Measurements from ENCODE around the gene RAP1GAP. TPM values are rescaled to one million over a fixed set of nuclear protein-coding genes. Genes with fewer than 3 reads are reported as not detected.
A peak's percentile ranks its signal among the peaks of the same experiment; 100 is the strongest.

RAP1GAP gene
- total RNA-seq, 2 donors from 2014 or later: 46.5 to 104 TPM

GRCh38 chr1:21596174-21596573 is 73.0 kb downstream of the RAP1GAP start:
- H3K4me1 ChIP-seq: peaks cover 1% of the 10 kb centered on the region

DNA sequence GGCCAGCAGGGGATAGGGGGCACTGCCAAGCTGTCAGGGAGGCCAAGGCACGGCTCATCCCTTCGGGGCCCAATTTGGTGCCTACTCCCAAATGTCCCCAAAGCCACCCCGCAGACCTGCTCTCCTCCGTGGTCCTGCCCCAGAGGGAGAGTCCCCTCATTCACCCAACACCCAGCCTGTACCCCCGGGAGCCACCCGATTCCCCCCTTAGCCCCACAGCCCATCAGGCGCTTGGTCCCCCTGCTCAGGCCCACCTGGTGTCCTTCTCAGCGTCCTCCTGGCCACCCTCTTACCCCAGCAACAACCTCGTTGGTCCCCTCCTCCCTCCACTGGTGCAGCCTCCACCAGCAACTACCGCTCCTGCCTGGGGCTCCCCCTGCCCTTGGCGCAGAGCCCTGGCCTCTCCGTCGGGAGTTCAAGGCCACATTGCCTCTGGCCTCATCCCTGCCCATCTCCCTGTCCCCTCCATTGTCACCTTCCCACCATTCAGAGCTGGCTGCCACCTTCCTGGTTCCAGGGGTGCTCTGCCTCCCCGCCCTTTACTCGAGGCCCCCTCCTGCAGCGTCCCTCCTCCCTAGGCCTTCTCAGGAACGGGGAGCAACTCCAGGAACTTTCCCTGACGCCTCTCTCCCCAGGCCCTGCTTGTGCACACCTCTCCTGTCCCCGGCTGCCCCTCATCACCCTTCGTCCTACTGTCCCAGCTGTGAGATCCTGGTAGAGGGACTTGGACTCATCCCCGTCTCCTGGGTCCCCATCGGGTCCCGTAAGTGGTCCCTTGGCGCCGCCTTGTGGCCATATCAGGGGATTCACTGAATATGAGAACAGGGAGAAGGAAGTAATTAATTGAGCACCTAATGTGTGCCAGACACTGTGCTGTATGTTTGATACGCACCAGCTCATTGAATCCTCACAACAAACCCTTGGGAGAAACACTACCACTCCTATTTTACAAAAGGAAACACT is 73.9 kb downstream of the RAP1GAP start:
- peaks cover 3 to 18% of the 10 kb centered on the region in 2 donors for H3K36me3 ChIP-seq (replicated peaks in 1 of 2; ENCODE audit: insufficient read depth in 1 of 2, low read depth in 2 of 2)
- H3K4me1 ChIP-seq: peaks cover 11% of the 10 kb centered on the region
- TF ChIP-seq CTCF (IDR thresholded peaks at IDR 0.05) (peak; percentile 12 to 58 (median 53)), POLR2A (IDR thresholded peaks at IDR 0.05) (no peak)
- no peak overlapping the region for H3K4me3 ChIP-seq
- 62 to 65% methylated on average over 24 to 26 of the region's 26 CpGs for WGBS, 2 donors
- H3K27ac ChIP-seq: no peak overlapping the region
- no peaks in the 10 kb centered on the region for H3K9me3 ChIP-seq
- intact Hi-C loops (cut with DNase I): no loop called here
- DNase-seq: peak; percentile 59 to 74 (median 66)
- ATAC-seq: no peak
- no peaks in the 10 kb centered on the region for H3K27me3 ChIP-seq

More at GRCh38 chr1:21596174-21596573, 73.0 kb downstream of the RAP1GAP start:
- DNase-seq: no peak
- H3K27me3 ChIP-seq: no peaks in the 10 kb centered on the region
- ATAC-seq: no peak
- no peak overlapping the region for H3K27ac ChIP-seq
- no peaks in the 10 kb centered on the region for H3K9me3 ChIP-seq
- H3K36me3 ChIP-seq (replicated peaks in 1 of 2; ENCODE audit: insufficient read depth in 1 of 2, low read depth in 2 of 2): peaks cover 5 to 18% of the 10 kb centered on the region in 2 donors
- 82 to 83% methylated on average over 9 to 11 of the region's 11 CpGs for WGBS, 2 donors
- H3K4me3 ChIP-seq: no peak overlapping the region
- no peak for TF ChIP-seq POLR2A (IDR thresholded peaks at IDR 0.05)
- no peak for TF ChIP-seq CTCF (IDR thresholded peaks at IDR 0.05)
- intact Hi-C loops (cut with DNase I): no loop called here

DNA sequence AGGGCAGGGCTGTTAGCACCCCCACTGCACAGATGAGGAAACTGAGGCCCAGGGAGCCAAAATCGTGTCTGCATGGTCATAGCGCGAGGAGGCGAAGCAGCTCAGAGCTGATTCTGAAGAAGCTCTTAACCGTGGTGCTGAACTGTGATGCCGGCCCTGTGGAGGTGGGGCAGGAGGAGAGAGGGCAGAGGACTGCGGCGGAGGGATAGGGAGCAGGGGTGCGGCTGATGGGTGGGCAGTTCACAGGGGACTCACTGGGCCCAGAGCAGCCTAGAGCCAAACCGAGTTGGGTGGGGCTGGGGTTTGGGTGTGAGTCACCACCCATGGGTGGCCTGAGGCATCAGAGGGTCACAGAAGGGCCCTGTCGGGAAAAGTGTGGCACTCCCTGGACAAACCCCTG is 74.7 kb downstream of the RAP1GAP start:
- Histone ChIP-seq H3K27ac (no peak overlapping the region), H3K4me1 (peaks cover 14% of the 10 kb centered on the region), H3K36me3 (replicated peaks in 1 of 2; ENCODE audit: insufficient read depth in 1 of 2, low read depth in 2 of 2) (peaks cover 3 to 15% of the 10 kb centered on the region in 2 donors), H3K4me3 (no peak overlapping the region), H3K9me3 (no peaks in the 10 kb centered on the region), H3K27me3 (no peaks in the 10 kb centered on the region)
- 73 to 76% methylated on average over 9 to 11 of the region's 11 CpGs for WGBS, 2 donors
- ATAC-seq: no peak
- intact Hi-C loops (cut with DNase I): no loop called here
- DNase-seq: no peak
- TF ChIP-seq POLR2A (IDR thresholded peaks at IDR 0.05): no peak
- TF ChIP-seq CTCF (IDR thresholded peaks at IDR 0.05): no peak

DNA sequence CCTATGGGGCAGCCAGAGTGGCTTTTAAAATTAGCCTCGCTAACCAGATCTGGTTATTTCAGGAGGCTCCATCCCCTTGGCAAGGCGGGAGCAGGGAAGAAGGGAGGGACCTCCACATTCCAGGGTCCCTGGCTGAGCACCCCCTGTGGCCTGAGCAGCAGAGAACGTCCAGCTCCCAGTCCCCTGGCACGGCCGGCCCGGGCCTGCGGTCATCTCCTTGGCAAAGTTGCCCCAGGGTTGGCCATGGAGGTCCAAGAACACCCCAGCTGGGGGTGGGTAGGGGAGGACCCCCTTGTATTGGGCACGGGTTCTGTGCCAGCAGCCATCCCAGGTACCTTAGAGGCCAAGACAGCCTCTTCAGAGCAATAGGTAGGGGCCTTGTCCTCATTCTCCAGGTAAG is 75.9 kb downstream of the RAP1GAP start:
- no peak for DNase-seq
- Histone ChIP-seq H3K27ac (no peak overlapping the region), H3K36me3 (replicated peaks in 1 of 2; ENCODE audit: insufficient read depth in 1 of 2, low read depth in 2 of 2) (peaks cover 0 to 7% of the 10 kb centered on the region in 2 donors), H3K4me1 (peaks cover 14% of the 10 kb centered on the region), H3K27me3 (no peaks in the 10 kb centered on the region), H3K4me3 (no peak overlapping the region), H3K9me3 (no peaks in the 10 kb centered on the region)
- no peak for ATAC-seq
- 57 to 88% methylated on average over 6 to 8 of the region's 8 CpGs for WGBS, 2 donors
- TF ChIP-seq POLR2A (IDR thresholded peaks at IDR 0.05): no peak
- TF ChIP-seq CTCF (IDR thresholded peaks at IDR 0.05): no peak
- intact Hi-C loops (cut with DNase I): no loop called here
